A172 (cell line): ENCODE results near the gene POLN. TPM values are rescaled to one million over a fixed set of nuclear protein-coding genes. Genes with fewer than 3 reads are reported as not detected.

Experiments used
- DNase-seq: peaks from one replicate; pipeline ENCODE4 v3.0.0-alpha.2; 2015; ENCODE audit warnings: low spot score
- total RNA-seq: library from RNA; depleted of rRNA; stranded (reverse); fragments of >200 nt; shearing (Covaris generic); gene quantifications from 2 replicates; pipeline ENCODE4 v1.2.3, GENCODE V29; 2014

The POLN gene
- total RNA-seq, 1 experiment from 2014 or later = 0.24 TPM

DNA sequence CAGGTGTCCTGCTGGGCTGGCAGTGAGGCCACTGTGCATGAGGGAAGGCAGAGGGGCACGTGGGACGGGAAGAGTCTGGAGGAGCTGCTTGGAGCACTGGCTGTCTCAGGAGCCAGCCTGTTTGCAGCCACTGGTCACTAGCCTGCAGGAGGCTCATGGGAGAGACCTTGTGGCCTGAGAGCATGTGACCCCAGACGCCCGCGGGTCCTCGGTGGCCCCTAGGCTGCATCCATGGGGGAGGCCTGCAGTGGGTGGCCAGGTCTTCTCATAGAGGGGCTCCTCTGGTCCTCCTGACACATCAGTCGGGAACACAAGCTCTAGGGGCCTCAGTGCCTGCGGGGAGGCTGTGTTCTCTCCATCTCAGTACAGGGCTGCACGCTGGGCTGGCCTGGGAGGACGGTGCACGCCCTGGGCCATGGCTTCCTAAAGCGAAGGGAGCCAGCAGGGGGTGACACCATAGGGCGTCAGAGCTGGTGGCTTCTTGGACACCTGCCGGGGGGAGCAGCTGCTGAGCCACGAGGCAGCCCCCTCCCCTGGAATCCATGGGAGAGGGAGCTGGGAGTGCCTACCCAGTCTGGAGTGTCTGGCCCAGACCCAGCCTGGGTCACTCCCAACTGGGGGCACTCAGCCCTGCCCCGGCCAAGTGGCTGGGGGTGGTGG is 170.5 kb downstream of the POLN start:
- no peak for DNase-seq

DNA sequence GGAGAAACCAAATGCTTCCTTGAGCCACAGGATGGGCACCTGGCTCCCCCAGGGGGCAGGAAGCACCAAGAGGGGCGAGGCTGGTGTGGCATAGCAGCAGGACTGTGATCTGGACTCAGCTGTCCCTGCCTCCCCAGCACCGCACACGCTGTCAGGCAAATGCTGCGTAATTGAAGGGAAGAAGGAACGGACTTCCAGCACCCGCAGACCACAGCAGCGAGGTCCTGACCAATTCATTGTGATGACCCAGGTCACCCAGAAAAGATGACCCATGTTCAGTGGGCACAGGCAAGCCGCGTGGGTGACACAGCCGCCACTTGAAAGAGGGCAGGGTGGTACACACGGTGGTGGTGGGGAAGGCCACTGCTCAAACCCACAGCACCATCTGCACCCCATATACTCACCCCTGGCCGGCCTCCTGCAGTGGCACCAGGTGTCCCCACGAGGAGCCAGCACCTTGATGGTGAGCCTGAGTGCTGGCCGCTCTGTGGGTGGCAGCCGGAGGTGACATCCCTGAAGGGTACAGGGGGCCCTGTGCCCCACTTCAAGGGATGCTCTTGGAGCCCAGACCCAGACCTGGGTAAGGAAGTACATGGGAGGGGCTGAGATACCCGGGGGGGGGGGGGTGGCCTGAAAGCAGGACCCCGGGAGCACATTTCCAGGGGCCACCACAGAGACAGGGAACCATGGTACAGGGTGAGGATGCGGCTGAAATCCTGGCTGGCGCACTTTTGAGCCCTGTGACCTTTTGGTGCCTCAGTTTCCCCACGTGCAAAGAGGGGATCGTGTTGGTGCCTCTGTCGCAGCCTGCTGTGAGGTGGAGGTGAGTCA is 171.3 kb downstream of the POLN start:
- no peak for DNase-seq

DNA sequence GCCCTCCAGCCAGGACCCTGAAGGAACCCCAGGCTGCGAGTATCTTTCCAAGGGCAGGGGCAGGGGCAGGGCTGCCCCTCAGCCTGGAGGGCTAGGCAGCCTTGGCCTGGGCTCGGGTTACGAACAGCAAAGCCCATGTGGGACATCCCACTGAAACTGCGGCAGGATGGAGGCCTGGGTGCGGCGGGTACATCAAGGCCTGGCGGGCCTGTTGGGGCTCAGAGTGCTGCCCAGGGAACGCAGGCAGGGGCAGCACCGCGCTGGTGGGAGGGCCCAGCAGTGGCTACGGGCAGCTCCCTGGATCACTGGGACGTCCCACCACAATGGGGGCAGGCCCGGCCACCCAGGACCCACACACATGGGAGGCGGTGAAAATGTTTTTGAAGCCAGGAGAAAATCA is 171.9 kb downstream of the POLN start:
- no peak for DNase-seq

DNA sequence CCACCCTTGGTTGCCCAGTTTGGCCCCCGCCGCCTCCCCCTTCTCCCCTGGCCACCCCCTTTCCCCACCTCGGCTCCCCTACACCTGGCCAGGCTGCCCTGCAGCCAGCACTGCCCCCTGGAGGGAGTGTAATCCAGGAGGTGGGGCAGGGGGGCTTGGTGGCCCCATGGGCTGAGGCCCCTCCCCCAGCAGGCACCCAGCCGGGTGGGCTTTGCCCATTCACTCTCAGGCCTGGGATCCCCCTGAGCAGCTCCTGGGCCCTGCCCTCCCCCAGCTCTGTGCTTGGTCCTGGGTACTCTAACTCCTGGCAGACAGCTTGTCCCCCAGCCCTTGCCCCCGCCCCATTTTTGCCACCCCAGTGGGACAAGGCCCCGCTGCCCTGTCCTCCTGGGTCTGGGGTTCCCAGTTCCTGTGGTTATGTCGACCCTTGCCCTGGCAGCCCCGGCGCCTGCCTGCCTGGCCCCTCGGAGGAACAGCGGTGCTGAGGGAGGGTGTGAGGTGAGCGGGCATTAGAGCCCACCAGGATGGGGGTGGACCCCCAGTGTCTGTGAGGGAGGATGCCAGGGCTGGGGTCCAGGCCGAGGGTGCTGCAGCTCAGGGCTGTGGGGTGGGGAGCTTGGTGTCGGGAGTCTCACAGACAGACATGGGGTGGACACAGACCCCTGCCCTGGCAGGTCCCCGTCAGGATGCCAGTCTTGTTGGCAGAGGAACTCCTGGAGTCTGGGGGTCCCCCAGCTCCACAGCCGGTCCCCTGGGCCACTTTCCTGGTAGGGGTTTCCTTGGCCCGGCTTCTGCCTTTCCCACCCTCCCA is 172.6 kb downstream of the POLN start:
- no peak for DNase-seq

DNA sequence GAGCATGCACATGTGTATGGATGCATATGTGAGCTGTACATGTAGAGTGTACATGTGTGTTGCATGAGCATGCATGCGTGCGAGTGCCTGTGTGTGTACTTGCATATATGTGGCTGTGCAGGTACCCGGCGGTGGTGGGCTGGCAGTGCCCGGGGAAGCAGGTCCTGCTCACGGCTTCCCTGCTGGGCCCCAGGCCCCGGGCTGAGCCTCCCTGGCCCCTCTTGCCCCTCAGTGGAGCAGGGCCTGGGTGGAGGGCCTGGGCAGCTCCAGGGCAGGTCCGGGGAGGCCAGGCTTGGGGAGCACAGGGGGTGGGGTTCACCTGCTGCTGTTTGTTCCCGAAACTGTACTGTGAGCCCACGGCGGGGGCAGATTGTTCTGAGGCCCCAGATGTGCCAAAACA is 173.4 kb downstream of the POLN start:
- DNase-seq = no peak

DNA sequence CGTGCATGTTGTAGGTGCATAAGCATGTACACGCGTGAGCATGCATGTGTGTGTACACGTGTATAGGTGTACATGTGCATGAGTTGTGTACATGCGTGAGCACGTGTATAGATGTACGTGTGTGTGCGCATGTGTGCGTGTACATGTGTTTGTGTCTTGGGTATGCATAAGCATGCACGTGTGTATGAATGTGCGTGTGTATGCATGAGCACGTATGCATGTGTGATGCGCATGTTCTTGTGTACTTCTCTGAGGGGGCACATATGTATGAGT is 173.8 kb downstream of the POLN start:
- DNase-seq = no peak

DNA sequence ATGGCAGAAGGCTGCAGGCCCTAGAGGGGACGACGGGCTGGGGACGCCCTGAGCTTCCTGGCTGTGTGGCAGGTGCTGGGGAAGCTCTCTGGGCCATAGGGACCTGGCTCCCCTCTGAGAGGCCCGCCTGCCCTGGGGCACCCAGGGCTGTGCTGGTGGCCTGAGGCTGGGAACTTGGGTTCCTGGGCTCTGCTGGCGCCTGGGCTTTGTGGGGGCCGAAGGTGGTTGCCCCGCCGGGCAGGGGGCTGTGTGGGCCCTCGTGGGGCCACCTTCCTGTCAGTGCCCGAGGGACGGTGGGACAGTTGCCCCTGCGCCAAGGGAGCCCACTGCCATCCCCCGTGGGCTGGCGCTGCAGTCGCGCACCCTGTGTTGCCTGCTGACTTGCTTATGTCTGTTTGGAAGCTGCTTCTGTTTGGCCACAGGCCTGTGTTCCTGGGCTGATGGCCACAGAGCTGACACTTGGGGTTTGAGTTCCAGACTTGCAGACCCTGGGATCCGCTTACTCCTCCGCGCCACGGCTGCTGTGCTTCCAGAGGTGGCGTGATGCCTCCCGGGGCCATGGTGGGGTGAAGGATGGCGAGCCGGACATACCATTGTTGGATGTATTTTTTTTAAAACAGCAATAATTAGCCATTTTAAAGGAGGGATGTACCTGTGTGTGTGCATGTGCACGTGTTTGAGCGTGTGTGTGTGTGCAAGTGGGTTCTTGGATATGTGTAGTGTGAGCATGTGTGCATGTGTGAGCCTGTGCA is 174.3 kb downstream of the POLN start:
- no peak for DNase-seq

DNA sequence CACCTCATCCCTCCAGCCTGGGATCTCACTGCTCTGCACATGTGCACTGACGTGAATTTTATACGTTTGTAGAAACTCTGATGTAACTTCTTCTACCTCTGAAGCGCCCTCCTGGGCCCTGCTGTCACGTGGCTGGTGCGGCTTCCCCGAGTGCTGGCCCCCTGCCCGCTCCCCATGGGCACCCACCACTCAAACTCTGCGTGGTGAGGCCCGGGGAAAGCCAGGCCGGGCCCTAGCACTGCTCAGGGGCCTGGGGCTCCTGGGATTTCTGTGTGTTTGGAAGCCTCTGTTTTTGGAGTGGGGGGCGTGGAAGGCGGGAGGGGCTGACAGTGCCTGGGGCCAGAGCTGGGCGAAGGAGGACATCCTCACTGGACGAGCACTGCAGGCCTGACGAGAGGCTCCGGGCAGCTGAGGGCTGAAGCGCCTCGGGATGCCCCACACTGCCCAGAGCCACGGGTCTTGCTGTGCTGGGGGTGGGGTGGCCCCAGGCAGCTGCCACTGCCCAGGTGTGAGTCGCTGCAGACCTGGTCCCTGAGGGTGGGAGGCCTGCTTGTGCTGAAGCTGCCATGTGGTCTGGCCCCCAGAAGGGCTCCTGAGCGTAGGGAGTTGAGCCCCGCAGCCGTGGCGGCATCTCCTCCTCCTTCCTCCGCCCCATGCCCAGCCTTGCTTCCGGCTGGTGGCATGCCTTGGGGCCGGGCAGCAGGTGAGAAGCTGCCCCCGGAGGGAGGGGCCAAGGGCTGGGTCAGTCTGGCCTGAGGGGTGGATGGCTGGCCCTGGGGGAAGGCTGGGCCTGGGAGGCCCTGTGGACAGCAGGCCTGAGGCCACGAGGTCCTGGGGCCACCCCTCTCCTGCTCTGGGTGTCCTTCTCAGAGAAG is 175.1 kb downstream of the POLN start:
- DNase-seq = no peak

DNA sequence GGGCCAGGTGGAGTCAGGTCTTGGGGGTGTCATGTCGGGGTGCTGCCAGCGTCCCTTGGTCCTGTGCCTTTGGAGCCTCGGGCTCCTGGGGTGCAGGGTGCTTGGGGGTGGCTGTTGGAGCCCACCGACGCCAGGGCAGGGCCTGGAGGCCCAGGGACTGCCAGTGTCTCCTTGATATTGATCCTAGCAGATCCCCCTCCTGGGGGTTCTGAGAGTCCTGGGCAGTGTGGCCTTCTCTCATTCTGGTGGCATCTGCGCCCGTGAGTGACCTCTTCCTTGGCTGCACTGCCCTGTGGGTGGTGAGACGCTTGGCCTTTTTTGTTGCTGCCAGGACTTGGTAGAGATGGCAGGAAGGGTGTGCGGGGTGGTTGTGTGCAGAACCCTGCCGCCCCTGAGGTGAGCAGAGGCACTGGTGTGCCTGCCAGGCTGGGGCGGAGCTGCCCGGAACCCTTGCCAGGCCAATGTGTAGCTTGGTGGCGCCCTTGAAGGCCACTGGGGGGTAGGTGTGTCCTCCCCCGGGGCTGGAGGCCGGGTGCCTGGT is 175.8 kb downstream of the POLN start:
- no peak for DNase-seq

DNA sequence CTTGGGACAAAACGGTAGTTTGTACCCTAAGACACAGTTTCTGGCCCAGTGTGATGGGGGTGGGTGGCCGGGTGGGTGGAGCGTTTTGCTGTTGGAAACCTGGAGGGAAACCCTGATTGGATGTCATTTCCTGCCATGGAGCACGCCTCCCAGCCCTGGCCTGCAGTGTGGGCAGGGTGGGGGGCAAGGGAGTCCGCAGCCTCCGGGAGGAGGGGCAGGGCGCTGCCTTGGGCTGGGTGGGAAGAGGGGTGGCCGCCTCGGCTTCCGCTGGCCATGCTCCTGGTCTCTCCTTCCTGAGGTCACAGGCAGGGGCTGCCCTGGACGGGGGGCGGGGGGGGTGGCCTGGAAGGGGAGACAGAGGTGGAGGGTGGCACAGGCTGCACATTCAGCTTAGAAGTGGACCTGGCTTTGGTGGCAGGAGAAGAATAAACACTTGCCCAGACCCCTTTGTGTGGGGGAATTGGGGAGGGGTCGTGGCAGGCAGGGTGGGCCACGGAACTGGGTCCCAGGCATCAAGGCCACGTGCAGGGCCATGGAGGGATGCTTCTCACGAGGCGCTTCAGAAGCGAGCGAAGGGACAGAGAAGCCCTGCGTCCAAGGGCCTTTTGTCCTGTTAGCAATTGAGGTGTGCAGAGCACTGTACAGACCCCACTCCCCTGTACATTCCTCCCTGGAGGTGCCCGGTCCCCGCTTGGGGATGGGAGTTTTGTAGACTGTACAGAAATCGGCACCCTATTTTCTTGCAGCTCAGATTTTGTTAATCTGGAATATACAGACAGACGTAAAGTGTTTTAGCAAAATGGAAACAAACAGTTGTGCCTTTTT is 176.6 kb downstream of the POLN start:
- DNase-seq = no peak

DNA sequence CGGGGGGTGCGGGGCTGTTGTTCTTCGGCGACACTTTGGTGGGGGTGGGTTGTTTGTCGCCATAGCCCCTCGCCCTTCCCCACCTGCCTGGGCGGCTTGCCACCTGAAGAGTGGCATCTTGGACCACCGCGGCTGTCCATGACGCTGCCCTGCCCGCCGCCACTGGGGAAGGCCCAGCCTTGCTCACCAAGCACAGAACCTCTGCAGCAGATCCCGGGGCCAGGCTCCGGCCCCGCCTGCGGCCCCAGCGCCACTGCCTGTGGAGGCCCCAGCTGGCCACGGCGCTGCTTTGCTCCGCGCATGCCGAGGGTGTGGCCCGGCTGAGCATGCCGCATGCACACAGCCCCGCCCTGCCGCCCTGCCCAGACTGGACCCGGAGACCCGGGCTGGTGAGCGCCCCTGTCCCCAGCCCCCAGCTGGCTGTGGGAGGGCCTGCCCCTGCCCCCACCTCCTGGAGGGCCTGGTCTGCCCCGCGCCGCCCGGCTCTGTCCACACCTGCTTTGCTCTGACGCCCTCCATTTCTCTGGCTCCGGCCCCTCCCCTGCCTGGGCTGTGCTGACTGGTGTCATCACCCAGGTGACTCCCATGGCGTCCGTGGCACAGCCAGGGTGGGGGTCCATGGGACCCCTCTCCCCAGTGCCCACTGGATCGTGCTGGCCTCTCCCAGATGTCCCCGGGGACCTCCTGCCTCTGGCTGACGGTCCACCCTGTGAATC is 177.5 kb downstream of the POLN start:
- DNase-seq = no peak

DNA sequence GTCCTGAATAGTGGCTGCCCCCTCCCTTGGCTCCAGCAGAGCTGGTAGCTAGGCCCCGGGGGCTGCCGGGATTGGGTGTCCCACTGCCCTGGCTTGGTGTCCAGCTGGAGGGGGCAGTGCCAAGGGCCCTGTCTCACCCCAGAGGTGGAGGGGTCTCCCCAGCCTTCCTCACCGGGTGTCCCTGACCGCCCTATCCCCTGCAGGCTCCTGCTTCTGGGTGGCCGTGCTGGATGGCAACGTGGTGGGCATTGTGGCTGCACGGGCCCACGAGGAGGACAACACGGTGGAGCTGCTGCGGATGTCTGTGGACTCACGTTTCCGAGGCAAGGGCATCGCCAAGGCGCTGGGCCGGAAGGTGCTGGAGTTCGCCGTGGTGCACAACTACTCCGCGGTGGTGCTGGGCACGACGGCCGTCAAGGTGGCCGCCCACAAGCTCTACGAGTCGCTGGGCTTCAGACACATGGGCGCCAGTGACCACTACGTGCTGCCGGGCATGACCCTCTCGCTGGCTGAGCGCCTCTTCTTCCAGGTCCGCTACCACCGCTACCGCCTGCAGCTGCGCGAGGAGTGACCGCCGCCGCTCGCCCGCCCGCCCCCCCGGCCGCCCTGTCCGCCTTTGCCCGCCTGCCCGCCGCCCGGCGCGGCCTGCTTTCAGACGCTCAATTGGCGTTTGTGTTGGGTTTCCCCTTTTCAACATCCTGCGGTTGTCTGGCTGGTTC is 178.2 kb downstream of the POLN start:
- no peak for DNase-seq

DNA sequence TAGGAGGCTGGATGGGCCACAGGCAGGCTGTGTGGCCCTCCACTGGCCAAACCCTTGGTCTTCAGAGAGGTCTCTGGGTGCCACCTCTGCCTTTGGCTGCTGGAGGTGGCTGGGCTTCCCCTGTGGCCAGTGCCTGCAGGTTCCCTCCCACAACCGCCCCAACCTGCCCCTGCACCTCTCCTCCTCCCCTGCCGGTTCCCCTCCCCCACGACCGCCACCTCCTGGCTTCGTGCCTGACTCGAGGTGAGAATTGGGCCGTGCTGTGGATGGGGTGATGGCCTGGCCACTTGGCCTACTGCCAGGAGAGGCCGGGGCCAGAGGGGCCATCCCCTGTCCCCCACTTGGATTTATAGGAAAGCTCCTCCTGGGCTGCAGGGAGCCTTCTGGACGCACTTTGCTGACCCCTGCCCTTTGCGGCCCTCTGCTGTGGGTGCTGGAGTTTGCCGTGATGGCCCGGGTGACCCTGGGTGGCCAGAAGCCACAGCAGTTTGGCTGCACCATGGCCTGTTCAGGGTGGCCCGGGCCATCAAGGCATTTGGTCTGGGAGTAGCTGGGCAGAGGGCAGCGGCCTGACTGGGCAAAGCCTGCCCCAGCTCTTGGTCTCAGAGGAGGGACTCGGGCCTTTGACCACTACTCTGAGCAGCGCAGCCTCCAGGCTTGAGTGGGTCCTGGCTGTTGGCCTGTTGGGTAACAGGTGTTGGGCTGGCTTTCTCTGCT is 179.0 kb downstream of the POLN start:
- DNase-seq = no peak

DNA sequence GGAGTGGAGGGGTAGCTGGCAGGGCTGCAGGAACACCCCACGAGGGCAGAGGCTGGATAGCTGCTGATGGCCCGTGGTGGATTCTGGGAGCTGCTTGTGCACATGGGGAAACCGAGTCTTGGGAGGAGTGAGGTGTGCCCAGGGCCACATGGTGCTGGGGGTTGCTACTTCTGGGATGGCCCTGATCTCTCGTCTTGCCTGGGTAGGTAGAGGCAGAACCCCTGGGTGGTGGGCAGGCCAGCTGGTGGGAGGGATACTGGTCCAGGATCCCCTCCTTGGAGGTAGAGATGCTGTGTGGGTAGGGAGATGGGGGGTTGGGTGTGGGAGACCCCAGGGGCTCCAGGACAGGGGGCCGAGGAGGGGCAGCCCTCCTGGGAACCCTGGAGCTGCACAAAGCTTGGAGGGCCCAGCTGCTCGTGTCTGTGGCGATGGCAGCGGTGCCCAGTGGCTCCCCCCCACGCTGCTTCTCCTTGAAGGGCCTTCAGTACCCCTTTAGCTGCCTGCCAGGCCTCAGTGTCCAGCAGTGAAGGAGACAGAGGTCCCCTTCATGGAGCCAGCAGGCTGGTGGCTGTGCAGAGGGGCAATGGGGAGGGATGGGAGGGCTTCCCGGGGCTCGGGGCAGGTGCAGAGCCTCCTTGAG is 179.6 kb downstream of the POLN start:
- no peak for DNase-seq

DNA sequence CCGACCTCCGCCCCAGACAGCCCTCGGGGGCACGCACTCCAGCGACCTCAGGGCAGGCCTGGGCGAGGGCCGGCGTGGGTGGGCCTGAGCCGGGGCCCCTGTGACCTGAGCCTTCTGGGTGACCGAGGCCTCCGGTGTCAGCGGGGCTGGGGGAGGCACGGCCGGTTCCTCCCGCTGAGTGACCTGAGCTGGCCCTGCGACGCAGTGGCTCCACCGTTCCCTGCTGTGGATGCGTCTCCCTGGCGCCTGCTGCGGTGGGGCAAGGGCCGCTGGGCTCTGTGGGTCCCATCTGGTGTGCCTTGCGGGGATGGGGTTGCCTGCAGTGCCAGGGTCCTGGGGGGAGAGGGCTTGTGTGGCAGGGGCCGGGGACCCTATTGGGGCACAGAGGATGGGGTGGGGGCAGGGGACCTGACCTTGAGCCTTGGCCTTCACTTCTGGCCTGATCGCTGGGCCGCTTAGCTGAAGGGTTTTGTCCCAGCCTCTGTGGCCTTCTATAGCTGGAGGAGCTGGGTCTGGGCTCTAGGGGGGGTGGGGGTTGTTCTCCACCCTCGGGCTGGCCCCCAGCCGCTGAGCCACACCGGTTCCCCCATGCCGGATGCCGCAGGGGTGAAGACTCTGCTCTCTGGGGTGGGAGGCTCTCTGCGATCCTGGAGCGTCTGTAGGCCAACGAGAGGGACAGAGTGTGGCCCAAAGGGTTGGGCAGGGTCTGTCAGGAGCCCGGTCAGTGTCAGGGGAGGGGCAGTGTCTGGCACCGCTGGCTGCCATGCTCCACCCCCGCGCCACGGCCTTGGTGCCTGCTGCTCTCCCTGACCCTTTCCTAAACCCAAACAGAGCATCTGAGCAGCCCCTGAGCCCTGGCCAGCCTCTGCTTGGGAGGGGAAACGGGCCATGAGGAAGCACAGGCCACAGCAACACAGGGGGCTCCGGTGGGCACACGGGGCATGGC is 180.5 kb downstream of the POLN start:
- no peak for DNase-seq

DNA sequence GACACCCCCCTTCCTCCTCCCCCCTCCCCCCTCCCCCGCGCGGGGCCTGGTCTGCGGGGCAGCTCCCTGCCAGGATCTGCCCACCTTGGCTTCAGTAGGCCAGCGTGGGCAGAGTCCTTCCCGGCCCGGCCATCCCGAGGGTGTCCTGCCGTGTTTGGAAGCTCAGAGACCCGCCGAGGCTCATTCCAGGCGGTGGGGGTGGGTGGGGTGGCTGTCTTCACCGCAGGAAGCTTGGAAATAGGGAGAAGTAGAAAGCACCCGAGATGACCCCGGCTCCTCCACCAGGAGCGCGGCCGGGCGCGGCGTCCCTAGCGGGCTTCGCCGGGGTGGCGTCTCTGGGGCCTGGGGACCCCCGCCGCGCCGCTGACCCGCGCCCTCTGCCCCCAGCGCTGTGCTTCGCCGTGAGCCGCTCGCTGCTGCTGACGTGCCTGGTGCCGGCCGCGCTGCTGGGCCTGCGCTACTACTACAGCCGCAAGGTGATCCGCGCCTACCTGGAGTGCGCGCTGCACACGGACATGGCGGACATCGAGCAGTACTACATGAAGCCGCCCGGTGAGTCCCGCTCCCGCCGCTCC is 181.2 kb downstream of the POLN start:
- no peak for DNase-seq
